Right ventricle myocardium superior (tissue), 1 donor: Measurements from ENCODE around the gene PCBP3. TPM values are rescaled to one million over a fixed set of nuclear protein-coding genes. Genes with fewer than 3 reads are reported as not detected.

Experiments used
- ATAC-seq: fragments of 200-7000 bp; cut with Tn5 transposase; one replicate; pipeline ENCODE4 v1.9.1; 2020; ENCODE audit warnings: mild to moderate bottlenecking; ENCODE audit not compliant: poor library complexity
- DNase-seq: peaks from one replicate; pipeline ENCODE4 v3.0.0-alpha.2; 2020
- intact Hi-C: fragments of 100-400 bp; cut with DNase I; formaldehyde crosslinking; loops from one replicate; pipeline ENCODE4 v1.11.2; 2022
- total RNA-seq: library from RNA; stranded (reverse); fragmentation: NEBNext Ultra II Directional; extraction: Animal tissue kit (Norgen Biotek cat#: 25700); gene quantifications from one replicate; pipeline ENCODE4 v1.2.1, GENCODE V29; 2021
- donor health status: DM: no; HTN: yes; CAD: no; lungs with severe emphysema.

Gene PCBP3
- total RNA-seq, 1 donor from 2014 or later, result 2.0 TPM

DNA sequence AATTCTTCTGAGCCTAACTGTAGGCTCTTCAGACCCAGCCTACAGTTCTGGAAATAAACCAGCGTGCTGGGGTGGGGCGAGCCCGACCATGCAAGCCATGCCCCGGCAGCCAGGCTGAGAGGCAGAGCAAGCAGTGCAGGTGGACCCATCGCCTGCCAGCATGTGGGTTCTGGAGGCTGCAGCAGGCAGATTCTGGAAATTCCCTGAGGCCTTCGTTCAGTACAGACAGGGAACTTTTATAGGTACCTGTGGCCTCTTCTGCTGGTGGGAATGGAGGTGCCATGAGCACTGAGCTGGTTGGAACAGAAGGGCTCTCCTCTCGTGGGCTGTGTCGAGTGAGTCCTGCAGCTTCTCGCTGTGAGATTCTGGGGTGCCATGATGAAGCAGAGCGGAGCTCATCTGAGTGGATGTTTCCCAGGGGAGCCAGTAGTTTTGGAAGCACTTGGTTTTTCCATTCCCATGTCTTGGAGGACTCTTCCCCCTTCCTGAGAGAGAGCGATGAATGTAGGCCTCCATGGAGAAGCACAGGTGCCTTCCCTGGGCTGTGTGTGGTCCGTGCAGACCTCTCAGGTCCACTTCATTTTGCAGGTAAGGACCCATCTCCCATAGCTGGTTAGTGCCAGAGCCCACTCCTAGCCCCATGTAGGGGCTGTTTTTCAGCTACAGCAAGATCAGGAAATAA lies 94.1 kb downstream of the PCBP3 start:
- intact Hi-C loops, result no loop called here
- DNase-seq, result no peak
- no peak for ATAC-seq

DNA sequence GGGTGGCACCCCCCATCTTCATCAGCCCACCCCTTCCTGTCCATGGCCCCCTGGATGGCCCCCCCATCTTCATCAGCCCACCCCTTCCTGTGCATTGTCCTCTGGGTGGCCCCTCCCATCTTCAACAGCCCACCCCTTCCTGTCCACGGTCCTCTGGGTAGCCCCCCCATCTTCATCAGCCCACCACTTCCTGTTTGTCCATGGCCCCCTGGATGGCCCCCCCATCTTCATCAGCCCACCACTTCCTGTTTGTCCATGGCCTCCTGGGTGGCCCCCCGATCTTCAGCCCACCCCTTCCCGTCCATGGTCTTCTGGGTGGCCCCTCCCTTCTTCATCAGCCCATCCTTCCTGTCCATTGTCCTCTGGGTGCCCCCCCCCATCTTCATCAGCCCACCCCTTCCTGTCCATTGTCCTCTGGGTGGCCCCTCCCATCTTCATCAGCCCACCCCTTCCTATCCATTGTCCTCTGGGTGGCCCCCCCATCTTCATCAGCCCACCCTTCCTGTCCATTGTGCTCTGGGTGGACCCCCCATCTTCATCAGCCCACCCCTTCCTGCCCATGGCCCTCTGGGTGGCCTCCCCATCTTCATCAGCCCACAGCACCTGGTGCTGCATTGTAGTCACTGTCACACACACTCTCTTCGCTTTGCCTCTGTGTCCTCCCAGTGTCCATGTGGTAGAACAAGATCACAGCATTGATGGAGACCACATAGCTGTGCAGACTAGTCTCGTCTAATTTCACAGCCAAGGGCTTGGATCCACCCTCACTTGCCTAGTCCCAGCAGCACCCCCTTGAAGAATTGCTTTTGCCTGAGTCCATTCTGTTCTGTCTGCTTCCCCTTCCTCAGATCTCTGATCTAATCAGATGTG lies 95.9 kb downstream of the PCBP3 start:
- DNase-seq (no peak), ATAC-seq (no peak)
- intact Hi-C loops, result no loop called here

DNA sequence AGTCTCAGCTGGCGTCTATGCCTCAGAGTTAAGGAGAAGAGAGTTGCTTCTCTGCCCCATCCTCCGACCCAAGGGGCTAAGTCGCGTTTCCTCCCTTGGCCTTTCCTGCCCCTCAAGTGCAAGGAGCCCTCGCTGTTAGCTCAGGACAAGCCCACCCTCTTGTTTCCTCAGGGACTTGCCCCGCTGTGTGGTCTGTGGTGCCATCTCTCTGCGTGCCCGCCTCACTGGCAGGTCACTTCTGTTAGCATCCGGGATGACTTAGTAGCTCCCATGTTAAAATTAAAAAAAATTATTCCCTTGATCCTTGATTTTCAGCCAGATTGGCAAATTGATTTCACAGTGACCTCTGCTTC lies 96.5 kb downstream of the PCBP3 start:
- DNase-seq, result no peak
- intact Hi-C loops, result no loop called here
- ATAC-seq, result no peak

- ATAC-seq (no peak), DNase-seq (no peak)
- intact Hi-C loops, result no loop called here
Observed at GRCh38 chr21:45740491-45741357, 97.2 kb downstream of the PCBP3 start.

DNA sequence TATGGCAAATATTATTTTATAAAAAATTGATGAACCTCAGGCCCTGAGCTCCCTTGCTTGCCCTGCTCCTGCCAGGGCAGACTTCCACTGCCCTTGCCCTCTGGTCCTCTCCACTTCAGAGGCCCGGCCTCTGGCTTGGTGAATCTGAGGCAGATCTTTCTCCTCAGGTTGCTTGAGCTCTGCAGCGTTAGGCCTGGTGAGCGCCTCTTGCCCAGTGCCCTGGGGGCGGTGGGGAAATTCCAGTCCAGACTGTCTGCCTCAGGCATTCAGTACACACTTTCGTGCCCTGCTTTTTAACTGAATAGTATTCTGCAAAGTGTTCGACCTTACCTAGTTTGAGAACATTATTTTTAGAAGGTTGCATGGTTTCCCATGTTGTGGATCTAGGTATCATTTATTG lies 98.2 kb downstream of the PCBP3 start:
- DNase-seq (no peak), ATAC-seq (no peak)
- intact Hi-C loops, result no loop called here

DNA sequence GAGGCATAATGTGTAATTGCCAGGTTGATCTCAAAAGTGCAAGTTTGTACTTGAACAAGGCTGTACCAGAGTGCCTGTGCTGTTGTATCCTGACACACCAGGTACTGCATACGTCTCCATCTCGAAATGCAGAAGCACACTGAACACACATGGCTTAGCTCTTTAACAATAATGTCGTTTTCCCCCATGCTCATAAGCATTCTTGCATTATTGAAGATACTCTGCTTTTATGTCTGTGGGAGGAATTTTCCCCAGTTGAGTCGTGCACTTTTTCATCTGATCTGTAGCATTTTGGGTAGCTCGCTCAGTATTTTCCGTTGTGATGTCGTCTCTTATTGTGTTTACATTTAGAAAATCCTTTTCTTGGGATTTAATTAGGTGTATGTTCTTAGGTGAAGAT lies 98.7 kb downstream of the PCBP3 start:
- intact Hi-C loops, result no loop called here

DNA sequence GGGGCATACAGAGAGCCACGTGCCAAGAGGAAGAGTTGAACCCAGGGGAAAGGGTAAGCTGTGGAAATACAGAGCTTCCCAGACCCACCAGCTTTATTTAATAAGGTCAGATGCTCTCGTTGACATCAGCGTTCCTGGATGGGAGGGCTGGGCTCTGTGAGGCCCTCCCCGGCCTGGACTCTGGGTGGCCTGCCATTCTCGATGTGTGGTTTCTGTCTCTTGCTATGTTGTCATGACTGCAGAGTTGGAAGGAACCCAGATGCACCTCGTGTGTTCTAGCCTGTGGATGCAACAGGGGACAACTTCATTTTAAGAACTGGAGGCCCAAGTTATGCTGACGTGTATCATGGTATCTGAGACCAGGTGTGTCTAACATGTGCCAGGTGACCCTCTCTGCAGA lies 101.7 kb downstream of the PCBP3 start:
- ATAC-seq (no peak), DNase-seq (no peak)
- intact Hi-C loops, result no loop called here

More for the DNA sequence above, 98.7 kb downstream of the PCBP3 start:
- DNase-seq (no peak), ATAC-seq (no peak)

DNA sequence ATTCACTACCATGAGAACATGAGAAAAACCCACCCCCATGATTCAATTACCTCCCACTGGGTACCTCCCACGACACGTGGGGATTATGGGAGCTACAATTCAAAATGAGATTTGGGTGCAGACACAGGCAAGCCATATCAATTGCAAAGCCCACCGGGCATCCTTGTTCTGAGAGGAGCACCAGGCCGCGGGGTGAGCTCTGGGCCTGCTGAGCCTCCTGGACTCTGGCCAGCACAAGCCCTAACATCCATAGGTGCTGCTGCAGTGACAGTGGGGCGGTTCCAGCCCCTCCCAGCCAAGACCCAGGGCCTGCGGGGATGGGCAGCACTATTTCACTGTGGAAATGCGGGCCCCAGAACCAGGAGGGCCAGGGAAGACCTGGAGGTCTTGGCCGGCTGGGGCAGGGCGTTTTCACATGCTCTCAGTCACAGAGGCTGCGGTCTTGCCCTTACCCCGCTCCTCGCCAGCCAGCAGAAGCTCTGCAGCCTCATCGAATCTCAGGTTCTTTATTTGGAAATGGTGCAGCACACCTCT lies 103.8 kb downstream of the PCBP3 start:
- intact Hi-C loops, result no loop called here
- DNase-seq (no peak), ATAC-seq (no peak)

DNA sequence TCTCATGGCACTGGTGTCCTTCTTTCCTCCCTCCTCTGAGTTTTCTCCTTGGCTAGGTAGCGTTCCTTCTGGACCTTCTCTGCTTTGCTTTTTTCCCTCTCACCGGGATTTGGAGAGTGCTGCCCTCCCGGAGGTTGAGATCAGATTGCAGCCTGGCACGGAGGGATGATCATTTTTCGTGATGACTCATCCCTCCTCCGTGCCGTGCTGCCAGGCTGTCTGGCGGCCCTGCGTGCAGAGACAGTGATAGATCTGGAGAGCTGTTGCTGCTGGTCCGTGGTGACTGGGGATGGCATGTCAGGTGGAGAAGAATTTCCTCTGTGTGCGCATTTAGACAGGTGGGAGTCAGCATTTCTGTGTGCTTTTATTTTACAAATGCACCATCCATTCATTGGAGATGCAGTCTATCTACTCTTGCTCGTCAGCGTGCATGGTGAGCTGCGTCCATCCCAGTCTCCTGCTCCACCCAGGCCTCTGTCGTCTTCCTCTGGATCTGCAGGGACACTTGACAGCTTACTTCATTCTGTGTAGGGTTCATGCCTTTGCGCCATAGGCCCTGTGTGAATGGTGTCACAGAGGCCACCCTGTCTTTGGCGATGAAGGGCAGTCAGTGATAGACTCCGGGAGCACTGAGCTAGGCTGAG lies 104.4 kb downstream of the PCBP3 start:
- DNase-seq (no peak), ATAC-seq (no peak)
- intact Hi-C loops, result no loop called here

DNA sequence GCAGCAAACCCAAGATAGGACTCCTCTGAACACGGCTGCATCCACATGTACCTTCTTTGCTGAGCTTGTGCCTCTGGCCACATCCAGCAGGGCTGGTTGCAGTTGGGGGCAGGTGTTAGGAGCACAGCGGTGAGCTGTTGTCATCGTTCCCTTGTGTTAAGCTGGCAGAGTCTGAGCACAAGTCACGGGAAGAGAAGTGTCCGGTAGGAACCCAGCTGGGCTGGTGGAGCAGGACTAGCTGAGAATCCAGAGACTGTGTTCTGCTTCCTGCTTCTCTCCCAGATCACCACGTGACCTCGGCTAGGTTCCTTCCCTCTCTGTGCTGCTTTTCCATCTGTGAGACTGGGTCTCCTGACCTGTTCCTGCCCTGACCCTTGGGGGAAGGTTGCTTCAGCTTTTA lies 105.1 kb downstream of the PCBP3 start:
- ATAC-seq (no peak), DNase-seq (no peak)
- intact Hi-C loops, result no loop called here

- ATAC-seq (no peak), DNase-seq (no peak)
- intact Hi-C loops, result no loop called here
Observed at GRCh38 chr21:45749974-45750373, 106.4 kb downstream of the PCBP3 start.

- intact Hi-C loops, result no loop called here
- ATAC-seq (no peak), DNase-seq (no peak)
Observed at GRCh38 chr21:45750936-45751335, 107.4 kb downstream of the PCBP3 start.

- ATAC-seq, result no peak
- intact Hi-C loops, result no loop called here
- DNase-seq, result no peak
Observed at GRCh38 chr21:45753445-45753844, 109.9 kb downstream of the PCBP3 start.

GRCh38 chr21:45756029-45756428 lies 112.5 kb downstream of the PCBP3 start:
- ATAC-seq, result no peak
- intact Hi-C loops, result no loop called here
- no peak for DNase-seq

DNA sequence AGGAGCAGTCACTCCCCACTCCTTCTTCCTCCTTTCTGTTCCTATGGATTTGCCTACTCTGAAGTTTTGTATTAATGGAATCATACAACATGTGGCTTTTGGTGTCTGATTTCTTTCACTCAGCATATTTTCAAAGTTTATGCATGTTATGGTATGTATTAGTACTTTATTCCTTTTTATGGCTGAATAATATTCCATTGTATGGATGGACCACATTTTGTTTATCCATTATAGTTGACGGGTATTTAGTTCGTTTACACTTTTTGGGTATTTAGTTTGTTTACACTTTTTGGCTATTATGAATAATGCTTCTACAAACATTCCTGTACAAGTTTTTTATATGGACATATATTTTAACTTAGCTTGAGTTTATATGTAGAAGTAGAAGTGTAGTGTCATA lies 113.1 kb downstream of the PCBP3 start:
- intact Hi-C loops, result no loop called here
- DNase-seq, result no peak
- no peak for ATAC-seq

DNA sequence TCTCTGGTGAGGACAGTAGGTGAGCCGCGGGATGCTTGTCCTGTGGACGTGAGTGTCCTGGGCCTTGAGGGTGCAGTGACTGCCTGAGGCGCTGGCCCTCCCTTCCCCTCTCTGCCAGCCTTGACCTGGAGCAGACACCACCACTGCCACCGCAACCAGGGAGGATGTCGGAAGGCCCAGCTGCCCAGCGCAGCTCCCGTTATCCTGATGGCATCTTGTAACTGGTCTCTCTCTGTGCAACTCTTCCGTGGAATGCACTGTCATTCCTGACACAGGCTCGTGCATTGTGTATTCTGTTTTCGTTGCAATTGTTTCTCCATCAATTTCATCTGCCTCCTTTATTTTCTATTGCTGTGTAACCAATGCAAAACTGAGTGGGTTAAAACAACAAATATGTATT lies 118.2 kb downstream of the PCBP3 start:
- DNase-seq (no peak), ATAC-seq (no peak)
- intact Hi-C loops, result no loop called here

DNA sequence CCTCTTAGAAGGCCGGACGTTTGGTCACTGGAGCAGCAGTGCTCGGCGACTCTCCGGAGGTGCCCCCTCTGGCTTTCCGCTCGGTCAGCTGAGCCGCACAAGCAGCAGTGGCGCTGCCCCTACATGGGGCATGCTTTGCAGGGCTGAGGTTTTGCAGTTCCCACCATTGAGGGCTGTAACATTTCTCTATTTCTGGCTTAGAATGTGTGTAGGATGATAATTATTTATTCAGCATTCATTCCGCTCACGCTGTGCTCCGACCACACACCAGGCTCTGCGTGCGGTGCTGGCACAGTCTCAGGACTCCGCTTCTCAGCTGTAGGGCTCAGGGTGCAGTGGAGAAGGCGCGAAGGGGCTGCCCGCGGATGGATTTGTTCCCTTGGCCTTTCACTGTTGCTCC lies 119.5 kb downstream of the PCBP3 start:
- intact Hi-C loops, result no loop called here
- DNase-seq (no peak), ATAC-seq (no peak)

GRCh38 chr21:45763506-45763905 lies 120.0 kb downstream of the PCBP3 start:
- no peak for DNase-seq

GRCh38 chr21:45764792-45765191 lies 121.3 kb downstream of the PCBP3 start:
- DNase-seq (no peak), ATAC-seq (no peak)
- intact Hi-C loops, result no loop called here

More at GRCh38 chr21:45763506-45763905, 120.0 kb downstream of the PCBP3 start:
- no peak for ATAC-seq
- intact Hi-C loops, result no loop called here
